Activated CD8-positive, alpha-beta T cell treated with anti-CD3 and anti-CD28 coated beads for 36 hours (primary cell): ENCODE measurements around the gene KRTAP10-11. TPM values are rescaled to one million over a fixed set of nuclear protein-coding genes. Genes with fewer than 3 reads are reported as not detected.

Source experiments
- ATAC-seq: fragments of 200-7000 bp; cut with Tn5 transposase; one replicate; pipeline ENCODE4 v1.10.0; 2021; ENCODE audit warnings: mild to moderate bottlenecking, moderate library complexity
- CTCF ChIA-PET: fragments of 350-600 bp; sonication (Branson Sonifier 250); formaldehyde crosslinking; loops from one replicate; lab custom pipeline; 2021; ENCODE audit warnings: antibody characterized with exemption; lab: Charles Lee
- POLR2A ChIA-PET: fragments of 350-600 bp; sonication (Branson Sonifier 250); formaldehyde crosslinking; loops from one replicate; lab custom pipeline; 2021; ENCODE audit warnings: antibody characterized with exemption; lab: Charles Lee
- DNase-seq: peaks from one replicate; pipeline ENCODE4 v3.0.0-alpha.2; 2020
- H3K27ac Mint-ChIP-seq: one replicate; pipeline ENCODE4 v1.8.0; 2021; ENCODE audit warnings: mild to moderate bottlenecking, mixed read lengths
- H3K27me3 Mint-ChIP-seq: one replicate; pipeline ENCODE4 v1.8.0; 2021; ENCODE audit warnings: mixed read lengths
- H3K36me3 Mint-ChIP-seq: one replicate; pipeline ENCODE4 v1.8.0; 2021; ENCODE audit warnings: low read depth, mixed read lengths
- H3K4me1 Mint-ChIP-seq: one replicate; pipeline ENCODE4 v1.8.0; 2021; ENCODE audit warnings: low read depth, mixed read lengths
- H3K4me3 Mint-ChIP-seq: one replicate; pipeline ENCODE4 v1.8.0; 2021; ENCODE audit warnings: mild to moderate bottlenecking, moderate library complexity, mixed read lengths
- H3K9me3 Mint-ChIP-seq: one replicate; pipeline ENCODE4 v1.8.0; 2021; ENCODE audit warnings: mixed read lengths
- intact Hi-C: fragments of 100-400 bp; cut with micrococcal nuclease; formaldehyde crosslinking; loops from one replicate; pipeline ENCODE4 v1.10.0; 2022
- total RNA-seq, 2 experiments: library from RNA; stranded (reverse); gene quantifications; one replicate each; pipeline ENCODE4 v1.2.3, GENCODE V29; 2021
- TF ChIP-seq, protein P1 (sequence below): fragments of 200-600 bp; IDR thresholded peaks from one replicate; pipeline ENCODE4 v1.8.0; 2022; ENCODE audit warnings: antibody characterized with exemption, mild to moderate bottlenecking

KRTAP10-11 gene
- total RNA-seq, 2 experiments from 2014 or later = not detected

DNA sequence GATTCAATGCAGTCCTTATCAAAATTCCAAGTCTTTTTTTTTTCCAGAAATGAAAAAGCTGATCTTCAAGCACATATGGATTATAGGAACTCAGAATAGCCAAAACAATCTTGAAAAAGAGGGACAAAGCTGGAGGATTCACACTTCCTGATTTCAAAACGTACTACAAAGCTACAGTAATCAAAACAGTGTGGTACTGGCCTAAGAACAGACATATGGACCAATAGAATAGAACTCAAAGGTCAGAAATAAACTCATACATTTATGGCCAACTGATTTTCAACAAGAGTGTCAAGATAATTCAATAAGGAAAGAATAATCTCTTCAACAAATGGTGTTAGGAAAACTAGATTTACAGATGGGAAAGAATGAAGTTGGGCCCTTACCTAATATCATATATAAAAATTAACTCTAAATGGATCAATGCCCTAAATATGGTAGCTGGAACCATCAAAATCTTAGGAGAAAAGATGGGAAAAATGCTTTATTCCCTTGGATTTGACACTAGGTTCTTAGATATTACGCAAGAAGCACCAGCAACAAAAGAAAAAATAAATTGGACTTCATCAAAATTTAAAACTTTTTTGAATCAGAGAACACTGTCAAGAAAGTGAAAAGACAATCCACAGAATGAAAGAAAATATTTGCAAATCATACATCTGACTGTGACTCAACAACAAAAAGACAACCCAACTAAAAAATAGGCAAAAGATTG, 46.7 kb downstream of the KRTAP10-11 start:
- Mint-ChIP-seq H3K9me3 (peaks cover 11% of the 10 kb centered on the region), H3K4me1 (peaks cover 17% of the 10 kb centered on the region), H3K27ac (no peak overlapping the region), H3K36me3 (no peaks in the 10 kb centered on the region), H3K27me3 (peaks cover 9% of the 10 kb centered on the region), H3K4me3 (no peak overlapping the region)
- POLR2A ChIA-PET = no interaction called here
- DNase-seq (no peak), ATAC-seq (no peak)
- intact Hi-C loops = no loop called here
- TF ChIP-seq, protein P1, sequence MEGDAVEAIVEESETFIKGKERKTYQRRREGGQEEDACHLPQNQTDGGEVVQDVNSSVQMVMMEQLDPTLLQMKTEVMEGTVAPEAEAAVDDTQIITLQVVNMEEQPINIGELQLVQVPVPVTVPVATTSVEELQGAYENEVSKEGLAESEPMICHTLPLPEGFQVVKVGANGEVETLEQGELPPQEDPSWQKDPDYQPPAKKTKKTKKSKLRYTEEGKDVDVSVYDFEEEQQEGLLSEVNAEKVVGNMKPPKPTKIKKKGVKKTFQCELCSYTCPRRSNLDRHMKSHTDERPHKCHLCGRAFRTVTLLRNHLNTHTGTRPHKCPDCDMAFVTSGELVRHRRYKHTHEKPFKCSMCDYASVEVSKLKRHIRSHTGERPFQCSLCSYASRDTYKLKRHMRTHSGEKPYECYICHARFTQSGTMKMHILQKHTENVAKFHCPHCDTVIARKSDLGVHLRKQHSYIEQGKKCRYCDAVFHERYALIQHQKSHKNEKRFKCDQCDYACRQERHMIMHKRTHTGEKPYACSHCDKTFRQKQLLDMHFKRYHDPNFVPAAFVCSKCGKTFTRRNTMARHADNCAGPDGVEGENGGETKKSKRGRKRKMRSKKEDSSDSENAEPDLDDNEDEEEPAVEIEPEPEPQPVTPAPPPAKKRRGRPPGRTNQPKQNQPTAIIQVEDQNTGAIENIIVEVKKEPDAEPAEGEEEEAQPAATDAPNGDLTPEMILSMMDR = no peak
- CTCF ChIA-PET = no interaction called here

DNA sequence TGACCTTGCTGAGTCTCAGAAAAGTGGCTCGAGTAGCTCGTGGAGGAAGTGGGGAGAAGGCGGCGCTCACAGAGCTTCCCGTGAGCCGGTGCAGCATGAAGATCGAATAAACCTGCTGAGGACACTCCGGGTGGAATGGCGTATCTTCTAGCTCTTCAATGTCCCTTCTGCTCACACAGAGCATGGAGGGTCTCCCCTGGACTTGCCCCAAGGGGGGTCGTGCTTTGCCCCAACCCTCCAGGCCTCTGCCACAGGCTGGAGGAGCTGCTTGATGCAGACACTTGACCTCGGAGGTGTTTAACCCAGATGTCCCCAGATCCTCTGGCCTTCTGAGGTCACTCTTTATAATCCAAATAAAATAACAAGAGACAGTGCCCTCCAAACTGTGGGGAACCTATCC, 48.6 kb downstream of the KRTAP10-11 start:
- TF ChIP-seq, protein P1 = no peak
- DNase-seq (no peak), ATAC-seq (no peak)
- peaks cover 22% of the 10 kb centered on the region for H3K27me3 Mint-ChIP-seq
- intact Hi-C loops = no loop called here
- H3K4me3 Mint-ChIP-seq = no peak overlapping the region
- H3K36me3 Mint-ChIP-seq = no peaks in the 10 kb centered on the region
- H3K9me3 Mint-ChIP-seq = peaks cover 11% of the 10 kb centered on the region
- ChIA-PET POLR2A (no interaction called here), CTCF (no interaction called here)
- no peak overlapping the region for H3K27ac Mint-ChIP-seq
- H3K4me1 Mint-ChIP-seq = peaks cover 18% of the 10 kb centered on the region

DNA sequence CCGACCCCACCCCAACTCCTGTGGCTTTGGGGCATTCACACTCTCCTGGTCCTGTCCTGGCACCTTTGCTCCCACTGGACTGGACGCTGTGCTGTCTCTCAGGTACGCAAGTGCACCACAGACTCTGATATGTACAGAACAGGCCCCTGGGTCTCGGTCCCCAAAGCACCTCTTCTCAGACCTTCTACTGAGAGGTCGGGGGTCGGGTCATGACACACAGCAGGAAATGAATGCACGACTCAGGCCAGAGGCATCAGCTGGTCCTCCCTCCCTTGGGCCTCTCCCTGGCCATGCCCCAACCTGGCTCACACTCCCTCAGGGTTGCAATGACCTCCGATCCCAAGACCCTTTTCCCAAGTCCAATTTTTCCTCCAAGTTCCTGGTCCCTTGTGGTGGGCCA, 49.0 kb downstream of the KRTAP10-11 start:
- H3K36me3 Mint-ChIP-seq = no peaks in the 10 kb centered on the region
- DNase-seq (no peak), ATAC-seq (no peak)
- peaks cover 26% of the 10 kb centered on the region for H3K27me3 Mint-ChIP-seq
- POLR2A ChIA-PET = no interaction called here
- CTCF ChIA-PET = no interaction called here
- peaks cover 18% of the 10 kb centered on the region for H3K4me1 Mint-ChIP-seq
- peaks cover 11% of the 10 kb centered on the region for H3K9me3 Mint-ChIP-seq
- TF ChIP-seq, protein P1 = no peak
- no peak overlapping the region for H3K27ac Mint-ChIP-seq
- H3K4me3 Mint-ChIP-seq = no peak overlapping the region
- intact Hi-C loops = no loop called here

- intact Hi-C loops = no loop called here
- Mint-ChIP-seq H3K9me3 (peaks cover 11% of the 10 kb centered on the region), H3K27ac (no peak overlapping the region), H3K36me3 (no peaks in the 10 kb centered on the region), H3K4me3 (no peak overlapping the region), H3K27me3 (peaks cover 27% of the 10 kb centered on the region), H3K4me1 (peaks cover 18% of the 10 kb centered on the region)
- ChIA-PET CTCF (no interaction called here), POLR2A (no interaction called here)
- ATAC-seq (no peak), DNase-seq (no peak)
- TF ChIP-seq, protein P1 = no peak
These were observed 49.4 kb downstream of the KRTAP10-11 start for GRCh38 chr21:44695641-44696040.

GRCh38 chr21:44696572-44696971, 50.4 kb downstream of the KRTAP10-11 start:
- TF ChIP-seq, protein P1 = no peak
- H3K27ac Mint-ChIP-seq = no peak overlapping the region
- H3K36me3 Mint-ChIP-seq = no peaks in the 10 kb centered on the region
- ChIA-PET POLR2A (no interaction called here), CTCF (interaction anchor here (1.0 to 1.4 kb wide), 2 partner anchors 12 to 97 kb away, joined by 3 to 4 read pairs; no protein-coding TSS in a partner anchor)
- DNase-seq = no peak
- intact Hi-C loops = no loop called here
- H3K4me1 Mint-ChIP-seq = peaks cover 12% of the 10 kb centered on the region
- H3K4me3 Mint-ChIP-seq = no peak overlapping the region
- peaks cover 32% of the 10 kb centered on the region for H3K27me3 Mint-ChIP-seq
- H3K9me3 Mint-ChIP-seq = peaks cover 11% of the 10 kb centered on the region
- no peak for ATAC-seq

Other genes with a start within 250 kb of the KRTAP10-11 start
- 1 to 10 TPM; 1.8 to 1.9 TPM for gene LRRC3, start 190.9 kb upstream of the KRTAP10-11 start, total RNA-seq
- gene KRTAP10-1, start 106.2 kb upstream of the KRTAP10-11 start, total RNA-seq = not detected
- not detected for gene KRTAP10-2, start 94.9 kb upstream of the KRTAP10-11 start, total RNA-seq
- gene KRTAP10-3, start 87.6 kb upstream of the KRTAP10-11 start, total RNA-seq = not detected
- gene KRTAP10-4, start 72.7 kb upstream of the KRTAP10-11 start, total RNA-seq = not detected
- gene KRTAP10-5, start 65.8 kb upstream of the KRTAP10-11 start, total RNA-seq = not detected
- not detected for gene KRTAP10-6, start 53.9 kb upstream of the KRTAP10-11 start, total RNA-seq
- gene KRTAP10-7, start 45.8 kb upstream of the KRTAP10-11 start, total RNA-seq = not detected
- not detected for gene KRTAP10-8, start 34.3 kb upstream of the KRTAP10-11 start, total RNA-seq
- gene KRTAP10-9, start 19.3 kb upstream of the KRTAP10-11 start, total RNA-seq = not detected
- not detected for gene KRTAP10-10, start 9.1 kb upstream of the KRTAP10-11 start, total RNA-seq
- not detected for gene KRTAP12-4, start 8.2 kb downstream of the KRTAP10-11 start, total RNA-seq
- gene KRTAP12-3, start 11.5 kb downstream of the KRTAP10-11 start, total RNA-seq = not detected
- gene KRTAP12-2, start 20.5 kb downstream of the KRTAP10-11 start, total RNA-seq = not detected
- not detected for gene KRTAP12-1, start 35.7 kb downstream of the KRTAP10-11 start, total RNA-seq
- not detected for gene KRTAP10-12, start 50.8 kb downstream of the KRTAP10-11 start, total RNA-seq
- not detected for gene TSPEAR, start 65.2 kb downstream of the KRTAP10-11 start, total RNA-seq
- gene UBE2G2, start 155.4 kb downstream of the KRTAP10-11 start, total RNA-seq = 100 to 1,000 TPM; 113 to 115 TPM
- 10 to 100 TPM; 69.8 to 72.9 TPM for gene SUMO3, start 171.6 kb downstream of the KRTAP10-11 start, total RNA-seq
- gene PTTG1IP, start 227.3 kb downstream of the KRTAP10-11 start, total RNA-seq = 10 to 100 TPM; 60.7 to 61.8 TPM